Measurements from ENCODE around the gene ADH4. TPM values are rescaled to one million over a fixed set of nuclear protein-coding genes. Genes with fewer than 3 reads are reported as not detected.

The ADH4 gene
- total and polyA plus RNA-seq, 2 donors (not counting 3 experiments of a cell fraction or from before 2014, with no cell fraction given): not detected

- no peak overlapping the region for H3K9ac ChIP-seq (replicated peaks; ENCODE audit: extremely low read depth, insufficient read depth, low read length)
- DNase-seq (ENCODE audit: low read depth, low spot score): no peak
- BruUV-seq (replicated peaks): no TSS peak
- no peaks in the 10 kb centered on the region for H3K36me3 ChIP-seq (ENCODE audit: control insufficient read depth in 2 of 2, extremely low read depth in 1 of 2, insufficient read depth in 2 of 2, low read length in 2 of 2)
- no peaks in the 10 kb centered on the region for H3K4me1 ChIP-seq (ENCODE audit: control insufficient read depth, extremely low read depth, insufficient read depth, low read length)
- FAIRE-seq: no peak
- no peaks in the 10 kb centered on the region for H4K20me1 ChIP-seq (replicated peaks; ENCODE audit: control insufficient read depth, extremely low read depth, insufficient read depth, low read length)
- no peak overlapping the region for H3K27ac ChIP-seq (ENCODE audit: insufficient read depth, low read depth, low read length)
- H3K27me3 ChIP-seq (ENCODE audit: control insufficient read depth in 2 of 2, insufficient read depth in 2 of 2, low read length in 2 of 2): no peaks in the 10 kb centered on the region
- H2AFZ ChIP-seq (ENCODE audit: low read depth, low read length): no peak overlapping the region
- H3K79me2 ChIP-seq (ENCODE audit: control insufficient read depth, insufficient read depth, low read length): no peaks in the 10 kb centered on the region
- H3K4me3 ChIP-seq (replicated peaks in 1 of 3; ENCODE audit: insufficient read depth in 1 of 3, low read depth in 1 of 3, low read length in 3 of 3): no peak overlapping the region
- intact Hi-C loops (cut with micrococcal nuclease) (no loop called here), dilution Hi-C loops (cut with MboI; ENCODE audit: extremely low pct_ligation_motif_present, low sequenced_read_pairs) (no loop called here)
- no peaks in the 10 kb centered on the region for H3K9me3 ChIP-seq (replicated peaks; ENCODE audit: control insufficient read depth, insufficient read depth, low read length)
- ChIA-PET CTCF (interaction anchor here (1.6 kb wide), 1 partner anchor 13 kb away, joined by 5 read pairs; no protein-coding TSS in a partner anchor), POLR2A (no interaction called here)
- no peak overlapping the region for H3K4me2 ChIP-seq (ENCODE audit: insufficient read depth, low read length)
- H3K9me1 ChIP-seq (replicated peaks; ENCODE audit: control insufficient read depth, extremely low read depth, insufficient read depth, low read length): no peaks in the 10 kb centered on the region
- TF ChIP-seq EZH2 (IDR thresholded peaks at IDR 0.05; ENCODE audit: borderline replicate concordance, low read depth, low read length, severe bottlenecking): no peak
- no peak for TF ChIP-seq FOS (IDR thresholded peaks at IDR 0.05; ENCODE audit: borderline replicate concordance, insufficient read depth, low read length)
- TF ChIP-seq JUN (IDR thresholded peaks at IDR 0.05; ENCODE audit: borderline replicate concordance, insufficient read depth, insufficient read length, low read depth): no peak
- no peak for TF ChIP-seq MYC (IDR thresholded peaks at IDR 0.05; ENCODE audit: low read depth, low read length)
- no peak for TF ChIP-seq GATA2 (IDR thresholded peaks at IDR 0.05; ENCODE audit: insufficient read depth, insufficient read length, low read depth, low read length)
- TF ChIP-seq POLR2A (IDR thresholded peaks at IDR 0.05; ENCODE audit: low read depth, low read length): no peak
- no peak for TF ChIP-seq CTCF (IDR thresholded peaks at IDR 0.05; ENCODE audit: extremely low read depth in 1 of 2, insufficient read depth in 1 of 2, low read depth in 1 of 2, low read length in 2 of 2)
- no peak for TF ChIP-seq MAX (IDR thresholded peaks at IDR 0.05; ENCODE audit: insufficient read depth, insufficient read length)
- no peak for TF ChIP-seq POLR2AphosphoS5 (IDR thresholded peaks at IDR 0.05; ENCODE audit: insufficient read depth, low read depth, low read length)
These were observed 17.7 kb downstream of the ADH4 start for GRCh38 chr4:99126376-99126775.
